ENCODE measurements around the gene TXNDC2. TPM values are rescaled to one million over a fixed set of nuclear protein-coding genes. Genes with fewer than 3 reads are reported as not detected.

TXNDC2 gene
- total and polyA plus RNA-seq, 4 donors: under 0.01 to 0.09 TPM; not detected in 2

GRCh38 chr18:9907867-9908266, 22.1 kb downstream of the TXNDC2 start (continued):
- no peak for TF ChIP-seq REST (IDR thresholded peaks at IDR 0.05)

- no peak overlapping the region for H3K4me3 ChIP-seq (ENCODE audit: low read depth in 1 of 3, low read length in 3 of 3)
- H3K9ac ChIP-seq (ENCODE audit: low read depth in 1 of 2, low read length in 2 of 2): no peak overlapping the region
- no peaks in the 10 kb centered on the region for H3K9me3 ChIP-seq (ENCODE audit: control insufficient read depth in 4 of 4, low read length in 3 of 4)
- no peak overlapping the region for H3K27ac ChIP-seq (ENCODE audit: low read depth in 1 of 2, low read length in 2 of 2)
- H3K27me3 ChIP-seq (ENCODE audit: control insufficient read depth in 4 of 4, insufficient read depth in 4 of 4, low read length in 3 of 4): no peaks in the 10 kb centered on the region
- TF ChIP-seq FOXA1 (IDR thresholded peaks at IDR 0.05) (no peak), REST (IDR thresholded peaks at IDR 0.05) (no peak), ATF3 (IDR thresholded peaks at IDR 0.05) (no peak), ZBTB33 (IDR thresholded peaks at IDR 0.05) (no peak), GABPA (IDR thresholded peaks at IDR 0.05 in 1 of 2, conservative IDR thresholded peaks at IDR 0.05 in 1 of 2) (no peak), YY1 (IDR thresholded peaks at IDR 0.05) (no peak)
- no peaks in the 10 kb centered on the region for H3K36me3 ChIP-seq (ENCODE audit: control insufficient read depth in 4 of 4, insufficient read depth in 3 of 4, low read depth in 1 of 4, low read length in 3 of 4)
- DNase-seq (ENCODE audit: low spot score): no peak
- peaks cover 0 to 5% (median 4%) of the 10 kb centered on the region in 4 donors for H3K4me1 ChIP-seq (ENCODE audit: control insufficient read depth in 4 of 4, insufficient read depth in 4 of 4, low read length in 3 of 4)
Measured at GRCh38 chr18:9910071-9910470, 24.3 kb downstream of the TXNDC2 start.

GRCh38 chr18:9910661-9911060, 24.9 kb downstream of the TXNDC2 start:
- Histone ChIP-seq H3K9ac (ENCODE audit: low read depth in 1 of 2, low read length in 2 of 2) (no peak overlapping the region), H3K4me1 (ENCODE audit: control insufficient read depth in 4 of 4, insufficient read depth in 4 of 4, low read length in 3 of 4) (peaks cover 0 to 8% (median 8%) of the 10 kb centered on the region in 4 donors), H3K36me3 (ENCODE audit: control insufficient read depth in 4 of 4, insufficient read depth in 3 of 4, low read depth in 1 of 4, low read length in 3 of 4) (no peaks in the 10 kb centered on the region), H3K27me3 (ENCODE audit: control insufficient read depth in 4 of 4, insufficient read depth in 4 of 4, low read length in 3 of 4) (no peaks in the 10 kb centered on the region), H3K9me3 (ENCODE audit: control insufficient read depth in 4 of 4, low read length in 3 of 4) (no peaks in the 10 kb centered on the region), H3K4me3 (ENCODE audit: low read depth in 1 of 3, low read length in 3 of 3) (no peak overlapping the region), H3K27ac (ENCODE audit: low read depth in 1 of 2, low read length in 2 of 2) (no peak overlapping the region)
- 85% methylated on average over 2 of the region's 2 CpGs for WGBS
- TF ChIP-seq TAF1 (conservative IDR thresholded peaks at IDR 0.05): no peak
- no peak for TF ChIP-seq EGR1 (IDR thresholded peaks at IDR 0.05; ENCODE audit: low read depth in 2 of 2)
- no peak for TF ChIP-seq FOXA1 (IDR thresholded peaks at IDR 0.05)
- TF ChIP-seq ZBTB33 (IDR thresholded peaks at IDR 0.05): no peak
- no peak for TF ChIP-seq FOXA2 (IDR thresholded peaks at IDR 0.05)
- DNase-seq (ENCODE audit: low spot score): no peak

Data from liver (tissue), 9 donors.